Stimulated activated CD4-positive, alpha-beta T cell treated with anti-CD3 and anti-CD28 coated beads, Interleukin-12 subunit alpha, Interleukin-12 subunit beta, amount 100 ng/mL, for 4 hours (primary cell): Measurements from ENCODE around the gene MDFI.

Experiments
- DNase-seq: peaks from one replicate; pipeline ENCODE4 v3.0.0-alpha.2; 2020

The MDFI gene

GRCh38 chr6:41638002-41638934 lies at the start of gene MDFI:
Gene MDFI, plus strand, starts transcription at chr6:41638468. Its CDS starts 282 bp downstream, at chr6:41638750.
- DNase-seq = no peak

- DNase-seq = no peak
Measured at GRCh38 chr6:41589223-41589622, 49.0 kb upstream of the MDFI start.

- no peak for DNase-seq
Measured at GRCh38 chr6:41589636-41590622, 48.3 kb upstream of the MDFI start.

GRCh38 chr6:41591122-41591521 lies 47.1 kb upstream of the MDFI start:
- DNase-seq = no peak

GRCh38 chr6:41591859-41592502 lies 46.3 kb upstream of the MDFI start:
- peak; percentile 79 for DNase-seq

GRCh38 chr6:41593406-41593805 lies 44.9 kb upstream of the MDFI start:
- no peak for DNase-seq

GRCh38 chr6:41593839-41594238 lies 44.4 kb upstream of the MDFI start:
- DNase-seq = no peak

GRCh38 chr6:41594326-41594725 lies 43.9 kb upstream of the MDFI start:
- no peak for DNase-seq

- no peak for DNase-seq
Measured at GRCh38 chr6:41594766-41595165, 43.5 kb upstream of the MDFI start.

- DNase-seq = no peak
Measured at GRCh38 chr6:41595166-41595565, 43.1 kb upstream of the MDFI start.

GRCh38 chr6:41596096-41596685 lies 42.1 kb upstream of the MDFI start:
- DNase-seq = no peak

- no peak for DNase-seq
Measured at GRCh38 chr6:41596807-41597206, 41.5 kb upstream of the MDFI start.

GRCh38 chr6:41597246-41598000 lies 40.8 kb upstream of the MDFI start:
- DNase-seq = no peak

GRCh38 chr6:41598670-41599014 lies 39.6 kb upstream of the MDFI start:
- no peak for DNase-seq

GRCh38 chr6:41599015-41599851 lies 39.0 kb upstream of the MDFI start:
- no peak for DNase-seq

- DNase-seq = no peak
Measured at GRCh38 chr6:41599852-41600445, 38.3 kb upstream of the MDFI start.

- no peak for DNase-seq
Measured at GRCh38 chr6:41600499-41601247, 37.6 kb upstream of the MDFI start.

- DNase-seq = no peak
Measured at GRCh38 chr6:41601248-41601549, 37.1 kb upstream of the MDFI start.

- no peak for DNase-seq
Measured at GRCh38 chr6:41602422-41602743, 35.9 kb upstream of the MDFI start.
